GM18511 (cell line): ENCODE measurements around the gene RIOK1.
"Not testable (repeated sequence)": the region's sequence is repeated elsewhere in the genome, so short reads cannot be mapped to it uniquely, and the experiment has no call there.

ENCODE experiments used
- ATAC-seq: cut with Tn5 transposase; IDR thresholded peaks from one replicate; pipeline ENCODE4 v1.9.1; 2021; ENCODE audit warnings: mild to moderate bottlenecking, moderate library complexity; ENCODE audit not compliant: unreplicated experiment

RIOK1 gene

DNA sequence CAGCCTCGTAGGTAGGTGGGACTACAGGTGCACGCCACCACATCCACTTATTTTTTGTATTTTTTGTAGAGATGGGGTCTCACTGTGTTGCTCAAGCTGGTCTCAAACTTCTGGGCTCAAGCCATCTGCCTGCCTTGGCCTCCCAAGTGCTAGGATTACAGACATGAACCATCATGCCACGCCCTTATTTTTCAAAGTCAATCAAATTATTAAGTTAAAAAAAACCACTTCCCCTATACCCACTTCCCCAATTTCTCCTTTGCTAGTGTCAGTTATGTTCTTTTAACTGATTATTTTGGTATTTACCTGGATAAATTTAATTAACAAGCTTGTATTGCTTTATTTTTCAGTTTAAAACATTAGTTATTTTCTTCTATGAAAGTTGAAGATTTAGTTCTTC lies 49.6 kb downstream of the RIOK1 start:
- no peak for ATAC-seq

DNA sequence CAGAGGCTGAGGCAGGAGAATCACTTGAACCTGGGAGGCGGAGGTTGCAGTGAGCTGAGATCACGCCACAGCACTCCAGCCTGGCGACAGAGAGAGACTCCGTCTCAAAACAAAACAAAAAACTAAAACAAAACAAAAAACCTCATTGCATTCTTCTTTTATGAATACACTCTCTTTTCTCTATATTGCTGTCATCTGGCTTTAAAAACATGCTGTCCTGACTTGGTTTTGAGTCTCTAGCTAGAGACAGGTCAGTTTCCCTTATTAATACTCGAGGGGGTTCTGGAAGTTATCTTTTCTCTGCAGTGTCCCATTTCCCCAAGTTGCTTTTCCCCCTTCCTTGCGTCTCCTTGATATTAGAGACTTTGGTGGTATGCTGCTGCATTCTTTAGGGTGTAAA lies 50.9 kb downstream of the RIOK1 start:
- ATAC-seq = no peak

DNA sequence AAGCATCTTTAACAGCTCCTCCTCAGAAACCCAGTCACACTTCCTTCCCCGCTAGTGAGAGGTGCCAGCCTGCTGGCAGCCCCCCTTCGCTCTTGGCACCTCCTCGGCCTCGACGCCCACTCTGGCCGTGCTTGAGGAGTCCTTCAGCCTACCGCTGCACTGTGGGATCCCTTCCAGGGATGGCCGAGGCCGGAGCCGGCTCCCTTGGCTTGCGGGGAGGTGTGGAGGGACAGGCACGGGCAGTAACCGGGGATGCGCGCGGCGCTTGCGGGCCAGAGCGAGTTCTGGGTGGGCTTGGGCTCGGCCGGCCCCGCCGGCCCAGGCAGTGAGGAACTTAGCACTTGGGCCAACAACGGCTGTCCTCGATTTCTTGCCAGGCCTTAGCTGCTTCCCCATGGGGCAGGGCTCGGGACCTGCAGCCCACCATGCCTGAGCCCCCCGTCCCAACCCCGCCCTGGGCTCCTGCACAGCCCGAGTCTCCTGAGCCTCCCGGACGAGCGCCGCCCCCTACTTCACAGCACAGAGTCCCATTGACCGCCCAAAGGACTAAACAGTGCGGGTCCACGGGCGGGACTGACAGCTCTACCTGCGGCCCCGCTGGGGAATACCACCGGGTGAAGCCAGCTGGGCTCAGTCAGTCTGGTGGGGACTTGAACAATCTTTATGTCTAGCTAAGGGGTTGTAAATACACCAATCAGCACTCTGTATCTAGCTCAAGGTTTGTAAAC lies 51.6 kb downstream of the RIOK1 start:
- ATAC-seq = no peak

DNA sequence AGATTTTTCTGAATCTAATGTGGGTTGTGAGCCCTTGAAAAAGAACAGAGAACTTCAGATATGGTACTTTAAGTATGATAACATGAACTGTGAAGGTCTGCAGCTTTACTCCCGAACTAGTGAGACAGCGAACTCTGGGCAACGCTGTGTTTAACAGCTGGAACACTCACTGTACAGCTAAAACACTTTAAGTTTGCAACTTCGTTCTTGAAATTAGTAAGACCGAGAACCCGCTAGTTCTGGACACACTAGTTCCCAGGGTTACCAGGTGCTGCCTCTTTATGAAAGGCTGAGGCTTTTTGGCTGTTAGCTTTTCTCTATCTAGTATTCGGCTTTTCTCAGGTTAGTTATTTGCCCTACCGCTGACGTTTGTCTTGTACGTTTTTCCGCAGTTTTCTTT lies 52.9 kb downstream of the RIOK1 start:
- no peak for ATAC-seq

DNA sequence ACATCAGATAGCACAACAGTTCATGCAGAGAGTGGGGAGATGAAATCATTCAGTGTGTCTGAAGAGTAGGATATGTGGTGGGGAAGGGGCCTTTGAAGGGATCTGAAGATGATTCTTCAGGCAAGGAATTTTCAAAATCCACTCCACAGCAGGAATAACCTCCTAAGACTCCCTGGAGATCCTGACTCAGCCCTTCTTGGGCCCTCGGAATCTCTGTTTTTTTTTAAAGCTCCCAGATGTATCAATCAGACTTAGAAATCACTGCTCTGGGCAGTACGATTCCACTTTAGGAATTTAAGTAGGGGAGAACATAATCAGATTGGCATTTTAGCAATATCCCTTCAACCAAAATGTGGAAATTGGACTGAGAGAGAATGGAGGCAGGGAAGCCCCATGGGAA lies 55.5 kb downstream of the RIOK1 start:
- ATAC-seq = no peak

DNA sequence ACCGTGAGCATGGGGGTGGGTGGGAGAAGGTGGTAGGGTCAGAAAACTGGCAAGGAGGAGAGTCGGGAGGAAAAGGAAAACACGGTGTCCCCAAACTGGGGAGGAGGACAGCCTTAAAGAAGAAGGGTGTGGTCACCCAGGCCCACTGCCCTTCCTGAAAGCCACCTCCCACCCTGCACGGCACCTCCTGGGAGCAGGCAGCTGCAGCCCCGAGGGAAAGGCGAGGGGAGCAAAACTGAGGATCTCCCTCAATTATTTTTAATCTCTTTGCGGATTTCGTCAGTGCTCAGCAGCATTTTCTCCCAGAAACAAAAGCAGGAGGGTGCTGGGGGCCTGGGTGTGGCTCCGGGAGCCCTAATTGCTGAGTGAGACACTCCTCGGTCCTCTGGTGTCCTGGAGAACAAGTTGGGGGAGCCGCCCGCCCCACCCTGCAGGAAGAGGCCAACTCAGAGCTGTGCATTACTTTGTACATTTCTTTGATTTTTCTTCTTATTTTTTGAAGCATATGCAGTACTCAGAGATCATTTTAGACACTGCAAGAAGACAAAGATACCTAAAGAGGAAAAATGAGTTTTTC lies 56.4 kb downstream of the RIOK1 start:
- ATAC-seq = no peak

DNA sequence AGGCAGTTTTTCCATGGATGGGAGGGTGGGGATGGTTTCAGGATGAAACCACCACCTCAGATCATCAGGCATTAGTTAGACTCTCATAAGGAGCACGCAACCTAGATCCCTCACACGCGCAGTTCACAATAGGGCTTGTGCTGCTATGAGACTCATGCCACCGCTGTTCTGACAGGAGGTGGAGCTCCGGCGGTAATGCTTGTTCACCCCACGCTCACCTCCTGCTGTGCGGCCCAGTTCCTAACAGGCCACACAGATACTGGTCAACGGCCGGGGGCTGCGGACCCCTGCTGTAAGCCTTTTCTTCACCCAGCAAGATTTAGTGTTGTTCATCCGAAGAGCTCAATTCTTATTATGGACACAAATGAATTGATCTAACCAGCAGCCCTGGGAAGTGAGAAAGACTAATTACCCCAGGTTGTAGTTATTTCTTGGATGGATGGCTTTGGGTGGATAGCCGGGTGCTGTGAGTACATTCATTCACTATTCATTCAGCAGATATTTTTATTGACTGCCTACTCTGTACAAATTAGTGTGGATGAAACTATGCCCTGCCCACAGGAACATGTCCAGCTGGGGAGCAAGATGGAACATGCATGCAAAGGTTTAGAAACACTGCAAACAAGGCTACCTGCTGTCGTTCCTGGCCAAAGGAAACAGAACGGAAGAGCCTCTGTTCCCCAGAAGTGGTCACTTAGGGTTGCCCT lies 57.2 kb downstream of the RIOK1 start:
- no peak for ATAC-seq

DNA sequence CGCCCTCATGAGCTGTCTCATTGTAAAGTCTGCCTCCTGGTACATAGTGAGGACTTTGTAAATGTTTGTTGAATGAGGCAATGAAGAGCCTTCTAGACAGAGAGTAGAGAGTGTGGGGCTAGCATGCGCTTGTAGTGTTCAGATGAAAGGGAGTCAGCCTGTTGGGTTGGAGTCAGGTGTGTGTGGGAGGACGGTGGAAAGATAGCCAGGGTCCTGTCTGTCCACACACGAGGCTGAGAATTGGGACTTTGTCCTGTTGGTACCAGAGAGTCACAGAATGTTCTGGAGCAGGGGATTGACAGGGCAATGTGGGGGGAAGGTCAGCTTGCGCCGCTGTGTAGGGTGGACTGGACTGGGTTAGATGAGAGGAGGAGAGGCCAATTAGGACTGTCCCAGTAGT lies 58.6 kb downstream of the RIOK1 start:
- ATAC-seq = no peak

DNA sequence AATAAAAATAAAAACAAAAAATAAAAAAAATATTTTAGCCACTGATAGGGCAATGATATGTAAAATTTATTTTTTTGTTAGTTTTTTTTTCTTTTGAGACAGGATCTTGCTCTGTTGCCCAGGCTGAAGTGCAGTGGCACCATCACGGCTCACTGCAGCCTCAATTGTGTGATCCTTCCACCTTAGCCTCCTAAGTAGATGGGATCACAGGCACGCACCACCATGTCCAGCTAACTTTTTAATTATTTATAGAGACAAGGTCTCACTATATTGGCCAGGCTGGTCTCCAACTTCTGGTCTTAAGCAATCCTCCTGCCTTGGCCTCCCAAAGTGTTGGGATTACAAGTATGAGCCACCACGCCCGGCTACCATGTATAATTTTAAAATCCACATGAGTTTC lies 59.4 kb downstream of the RIOK1 start:
- ATAC-seq = no peak

DNA sequence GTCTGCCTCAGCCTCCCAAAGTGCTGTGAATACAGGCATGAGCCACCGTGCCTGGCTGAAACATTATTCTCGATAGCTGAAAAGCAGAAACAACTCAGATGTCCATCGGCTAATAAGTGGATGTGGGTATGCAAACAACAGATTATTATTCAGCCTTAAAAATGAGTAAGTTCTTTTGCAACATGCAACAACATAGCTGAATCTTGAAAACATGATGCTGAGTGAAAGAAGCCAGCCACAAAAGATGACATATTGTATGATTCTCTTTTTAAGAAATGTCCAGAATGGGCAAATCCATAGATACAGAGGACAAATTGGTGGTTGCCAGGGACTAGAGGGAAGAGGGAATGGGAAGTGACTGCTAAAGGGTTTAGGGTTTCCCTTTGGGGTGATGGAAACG lies 61.7 kb downstream of the RIOK1 start:
- no peak for ATAC-seq

DNA sequence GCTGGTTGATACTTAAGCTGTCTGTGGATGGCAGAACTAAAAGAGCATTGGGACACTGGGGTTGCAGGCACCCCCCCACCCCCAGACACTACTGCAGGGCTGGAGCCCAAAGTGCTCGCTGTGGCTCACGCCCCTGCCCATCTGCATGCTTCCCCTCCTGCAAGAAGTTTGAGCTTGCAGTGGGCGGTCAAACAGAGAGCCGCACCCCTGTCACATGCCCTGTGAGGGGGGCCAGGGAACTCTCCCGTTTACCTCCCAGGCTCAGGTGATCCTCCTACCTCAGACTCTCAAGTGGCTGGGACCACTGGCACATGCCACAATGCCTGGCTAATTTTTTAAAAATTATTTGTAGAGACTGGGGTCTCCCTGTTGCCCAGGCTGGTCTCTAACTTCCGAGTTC lies 63.3 kb downstream of the RIOK1 start:
- no peak for ATAC-seq

DNA sequence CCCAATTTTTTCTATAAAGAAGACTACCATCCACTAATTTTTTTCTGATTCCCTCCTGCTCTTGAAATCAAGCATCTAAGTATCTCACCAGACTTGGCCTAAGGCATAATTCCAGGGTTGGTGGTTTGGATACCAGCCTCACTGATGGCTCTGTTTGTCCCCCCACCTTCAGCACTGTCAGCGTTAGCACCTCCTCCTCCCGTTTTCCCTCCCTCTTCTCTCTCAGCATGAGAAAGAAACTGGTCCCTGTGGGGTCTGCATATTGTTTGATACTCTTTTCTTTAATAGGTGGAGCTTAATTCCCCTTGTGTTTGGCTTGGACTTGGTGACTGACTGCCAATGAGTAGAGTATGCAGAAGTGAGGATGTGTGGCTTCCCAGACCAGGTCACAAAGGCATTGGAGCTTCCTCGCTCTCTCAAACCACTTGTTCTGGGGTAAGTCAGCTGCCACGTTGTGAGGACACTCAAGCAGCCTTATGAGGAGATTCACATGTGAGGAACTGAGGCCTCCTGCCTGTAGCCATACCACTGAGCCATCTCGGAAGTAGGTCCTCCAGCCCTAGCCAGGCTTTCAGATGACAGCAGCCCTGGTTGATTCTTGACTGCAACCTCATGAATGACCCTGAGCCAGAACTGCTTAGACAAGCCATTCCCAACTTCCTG lies 65.2 kb downstream of the RIOK1 start:
- no peak for ATAC-seq

DNA sequence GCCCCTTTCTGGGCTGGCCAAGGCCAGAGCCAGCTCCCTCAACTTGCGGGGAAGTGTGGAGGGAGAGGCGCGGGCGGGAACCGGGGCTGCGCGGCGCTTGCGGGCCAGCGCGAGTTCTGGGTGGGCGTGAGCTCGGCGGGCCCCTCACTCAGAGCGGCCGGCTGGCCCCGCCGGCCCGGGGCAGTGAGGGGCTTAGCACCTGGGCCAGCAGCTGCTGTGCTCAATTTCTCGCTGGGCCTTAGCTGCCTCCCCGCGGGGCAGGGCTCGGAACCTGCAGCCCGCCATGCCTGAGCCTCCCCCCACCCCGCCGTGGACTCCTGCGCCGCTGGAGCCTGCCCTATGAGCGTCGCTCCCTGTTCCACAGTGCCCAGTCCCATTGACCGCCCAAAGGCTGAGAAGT lies 66.7 kb downstream of the RIOK1 start:
- ATAC-seq = not testable (repeated sequence)

DNA sequence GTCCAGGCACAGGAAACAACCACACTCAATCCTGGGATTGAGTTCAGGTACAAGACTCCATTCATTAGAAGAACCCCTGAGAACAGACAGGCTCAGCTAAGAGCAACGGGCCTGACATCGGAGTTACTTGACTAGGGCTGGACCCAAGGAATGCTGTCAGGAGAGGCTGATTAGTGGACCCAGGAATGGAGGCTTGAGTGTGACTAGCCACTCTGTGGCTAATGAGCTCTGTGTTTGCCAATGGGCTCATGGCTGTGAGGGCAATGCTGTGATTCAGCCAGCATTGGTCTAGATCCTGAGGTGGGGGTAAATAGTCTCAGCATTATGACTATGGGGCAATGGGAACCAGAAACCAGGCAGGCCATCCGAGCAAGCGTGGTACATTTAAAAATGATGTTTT lies 71.8 kb downstream of the RIOK1 start:
- ATAC-seq = no peak

DNA sequence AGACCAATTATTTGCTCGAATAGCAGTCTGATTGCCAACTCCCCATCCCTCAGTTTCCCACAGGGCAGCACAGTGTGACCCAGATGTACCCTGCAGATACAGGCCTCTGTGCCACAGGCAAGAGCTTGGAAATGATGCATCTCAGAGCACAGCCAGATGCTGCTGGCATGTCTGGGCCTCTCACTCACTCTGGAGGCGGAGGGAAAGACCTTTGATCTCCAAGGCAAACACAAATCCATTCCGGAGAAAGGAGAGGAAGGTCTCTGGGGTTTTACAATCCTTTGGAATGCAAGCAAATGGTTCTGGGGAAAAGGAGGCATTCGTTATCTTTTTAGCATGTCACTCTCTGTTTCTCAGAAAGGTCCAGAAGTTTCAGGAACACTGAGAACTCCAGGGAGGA lies 74.2 kb downstream of the RIOK1 start:
- ATAC-seq = no peak

DNA sequence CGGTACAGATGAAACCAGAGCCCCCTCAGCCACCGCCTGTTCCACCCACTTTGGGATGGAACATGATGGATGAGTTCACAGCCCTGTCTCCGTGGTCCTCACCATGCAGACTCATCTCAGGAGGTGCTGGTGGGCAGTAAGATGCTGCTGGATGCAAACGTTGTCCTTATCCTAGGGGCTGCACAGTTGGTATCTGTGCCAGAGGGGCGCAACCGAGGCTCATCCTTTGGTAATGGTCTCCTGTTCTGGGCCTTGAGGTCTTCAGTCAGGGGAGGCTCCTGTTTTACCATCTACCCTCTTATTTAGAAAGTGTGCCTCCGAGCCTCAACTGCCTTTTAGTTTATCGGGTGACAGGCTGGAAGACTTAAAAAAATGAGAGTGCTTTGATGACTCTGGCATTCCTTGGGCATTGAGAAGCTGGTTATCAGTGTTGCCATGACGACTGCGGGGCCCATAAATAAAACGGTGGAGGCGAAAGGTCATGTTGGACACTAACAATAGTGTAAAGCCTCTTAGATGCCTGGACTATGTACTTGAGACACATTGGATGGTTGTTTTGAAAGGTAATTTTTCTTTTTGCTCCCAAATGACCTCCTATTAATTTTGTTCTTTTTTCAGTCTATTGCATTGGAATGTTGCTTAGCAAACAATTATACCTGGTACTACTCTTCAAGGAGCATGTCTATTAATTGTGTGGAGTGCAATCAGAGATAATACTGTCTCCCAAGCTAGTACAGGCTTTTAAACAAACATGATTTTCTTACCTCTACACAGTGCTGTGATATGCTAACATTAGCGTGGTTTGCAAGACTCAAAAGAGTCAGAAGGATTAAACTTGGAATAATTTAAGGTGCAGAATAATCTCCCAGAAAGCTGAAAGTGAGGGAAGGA lies 77.6 kb downstream of the RIOK1 start:
- no peak for ATAC-seq
